Central memory CD4-positive, alpha-beta T cell (primary cell): Measurements from ENCODE around the gene PTGES3L.
A peak's percentile ranks its signal among the peaks of the same experiment; 100 is the strongest.
"Not testable (repeated sequence)": the region's sequence is repeated elsewhere in the genome, so short reads cannot be mapped to it uniquely, and the experiment has no call there.

Source experiments
- DNase-seq: peaks from one replicate; pipeline ENCODE4 v3.0.0; 2022

PTGES3L gene

DNA sequence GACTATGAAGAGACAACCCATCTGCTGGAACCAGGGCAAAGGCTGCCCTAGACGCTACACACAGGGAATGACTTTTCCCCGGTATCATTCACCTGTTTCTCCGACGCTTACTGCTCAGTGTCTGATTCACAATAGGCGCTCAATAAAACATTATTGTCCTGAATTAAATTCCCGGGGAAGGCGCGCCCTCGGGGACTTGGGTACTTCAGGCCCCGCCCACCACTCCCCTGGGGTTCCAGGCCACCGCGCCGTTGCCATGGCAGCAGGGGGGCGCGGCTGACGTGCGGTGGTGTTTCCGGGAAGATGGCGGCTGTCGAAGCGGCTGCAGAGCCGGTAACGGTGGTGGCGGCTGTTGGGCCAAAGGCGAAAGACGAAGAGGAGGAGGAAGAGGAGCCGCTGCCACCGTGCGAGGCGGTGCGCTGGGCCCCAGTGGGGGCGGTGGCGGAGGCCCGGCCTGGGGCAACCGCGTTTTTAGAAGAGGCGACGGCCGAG, 440 bp upstream of the PTGES3L start, which contains the start of gene RUNDC1:
TSS of gene RUNDC1 (plus strand) at position 292 of the 492 bp plus-strand sequence. CDS start at position 304, 12 bp downstream.
- peak; percentile 85 for DNase-seq

- DNase-seq: not testable (repeated sequence)
Measured at GRCh38 chr17:42975701-42976100, 4.2 kb downstream of the PTGES3L start.

DNA sequence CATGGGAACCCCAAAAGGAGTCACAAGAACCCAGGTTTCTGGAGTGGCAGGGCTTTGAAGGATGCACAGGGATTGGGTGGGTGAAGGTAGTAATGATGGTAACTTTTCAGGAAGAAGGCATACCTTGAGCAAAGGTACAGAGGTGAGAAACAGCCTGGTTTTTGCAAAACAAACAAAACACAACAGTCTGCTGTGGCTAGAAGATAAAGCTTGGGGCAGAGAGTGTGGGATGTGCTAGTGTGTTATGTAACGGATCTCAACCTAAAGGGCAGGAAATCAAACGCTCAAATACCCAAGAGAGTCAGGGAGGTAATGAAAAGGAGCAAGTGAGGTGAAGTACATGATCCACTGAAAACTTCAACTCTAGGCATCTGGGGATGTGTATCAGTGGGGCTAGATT, 4.6 kb downstream of the PTGES3L start:
- DNase-seq: no peak

DNA sequence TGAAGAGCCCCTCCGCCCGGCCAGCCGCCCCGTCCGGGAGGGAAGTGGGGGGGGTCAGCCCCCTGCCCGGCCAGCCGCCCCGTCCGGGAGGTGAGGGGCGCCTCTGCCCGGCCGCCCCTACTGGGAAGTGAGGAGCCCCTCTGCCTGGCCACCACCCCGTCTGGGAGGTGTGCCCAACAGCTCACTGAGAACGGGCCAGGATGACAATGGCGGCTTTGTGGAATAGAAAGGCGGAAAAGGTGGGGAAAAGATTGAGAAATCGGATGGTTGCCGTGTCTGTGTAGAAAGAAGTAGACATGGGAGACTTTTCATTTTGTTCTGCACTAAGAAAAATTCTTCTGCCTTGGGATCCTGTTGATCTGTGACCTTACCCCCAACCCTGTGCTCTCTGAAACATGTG, 6.6 kb downstream of the PTGES3L start:
- DNase-seq: not testable (repeated sequence)

GRCh38 chr17:42971589-42971988, 8.3 kb downstream of the PTGES3L start:
- DNase-seq: no peak

GRCh38 chr17:42969001-42969581, 10.8 kb downstream of the PTGES3L start:
- no peak for DNase-seq

GRCh38 chr17:42967925-42968324, 12.0 kb downstream of the PTGES3L start:
- no peak for DNase-seq

GRCh38 chr17:42964161-42964932, 15.5 kb downstream of the PTGES3L start, which contains the start of gene AARSD1:
Gene AARSD1 (minus strand): TSS chr17:42964454. CDS start chr17:42964440, 14 bp downstream.
- peak; percentile 90 for DNase-seq

DNA sequence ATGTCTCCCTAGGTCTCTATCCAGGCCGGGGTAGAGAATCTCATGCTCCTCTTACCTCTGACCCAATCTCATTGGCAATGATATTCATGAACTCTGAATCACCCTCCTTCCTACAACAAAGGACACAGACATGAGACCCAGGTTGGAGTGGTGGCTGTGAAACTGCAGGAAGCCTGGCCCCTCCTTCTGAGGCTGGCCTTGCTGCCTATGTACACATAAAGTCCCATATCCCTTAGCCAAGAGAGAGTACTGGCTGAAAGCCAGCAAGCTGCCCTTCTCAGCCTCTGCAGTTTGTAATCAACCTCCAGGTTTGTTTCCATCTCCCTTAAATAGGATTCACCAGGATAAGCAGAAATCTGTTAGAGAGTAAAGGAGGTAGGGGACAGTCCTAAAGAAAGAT, 26.2 kb downstream of the PTGES3L start:
- no peak for DNase-seq

- no peak for DNase-seq
Measured at GRCh38 chr17:42950044-42950783, 29.7 kb downstream of the PTGES3L start.

DNA sequence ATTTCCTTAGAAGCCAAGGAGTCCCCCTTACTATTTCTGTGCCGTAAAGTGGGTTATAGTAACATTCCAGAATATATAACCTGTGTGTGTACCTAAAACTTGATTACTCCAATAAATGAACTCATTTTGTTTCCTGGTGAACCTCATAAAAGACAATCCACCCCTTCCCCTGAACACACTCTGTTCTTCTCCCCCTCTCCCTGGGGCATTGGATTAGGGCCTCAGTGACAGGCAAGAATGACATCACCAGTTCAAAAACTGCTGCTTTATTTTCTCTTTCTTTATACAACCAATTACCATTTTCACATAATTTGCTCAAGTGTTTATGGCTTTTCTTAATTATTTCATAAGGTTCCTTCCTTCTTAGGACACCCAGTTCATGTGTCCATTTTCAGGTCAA, 33.1 kb downstream of the PTGES3L start:
- DNase-seq: no peak

GRCh38 chr17:42944211-42944610, 35.7 kb downstream of the PTGES3L start:
- DNase-seq: no peak

GRCh38 chr17:42937712-42938596, 41.9 kb downstream of the PTGES3L start:
- no peak for DNase-seq

GRCh38 chr17:42929497-42929844, 50.4 kb downstream of the PTGES3L start:
- DNase-seq: no peak

DNA sequence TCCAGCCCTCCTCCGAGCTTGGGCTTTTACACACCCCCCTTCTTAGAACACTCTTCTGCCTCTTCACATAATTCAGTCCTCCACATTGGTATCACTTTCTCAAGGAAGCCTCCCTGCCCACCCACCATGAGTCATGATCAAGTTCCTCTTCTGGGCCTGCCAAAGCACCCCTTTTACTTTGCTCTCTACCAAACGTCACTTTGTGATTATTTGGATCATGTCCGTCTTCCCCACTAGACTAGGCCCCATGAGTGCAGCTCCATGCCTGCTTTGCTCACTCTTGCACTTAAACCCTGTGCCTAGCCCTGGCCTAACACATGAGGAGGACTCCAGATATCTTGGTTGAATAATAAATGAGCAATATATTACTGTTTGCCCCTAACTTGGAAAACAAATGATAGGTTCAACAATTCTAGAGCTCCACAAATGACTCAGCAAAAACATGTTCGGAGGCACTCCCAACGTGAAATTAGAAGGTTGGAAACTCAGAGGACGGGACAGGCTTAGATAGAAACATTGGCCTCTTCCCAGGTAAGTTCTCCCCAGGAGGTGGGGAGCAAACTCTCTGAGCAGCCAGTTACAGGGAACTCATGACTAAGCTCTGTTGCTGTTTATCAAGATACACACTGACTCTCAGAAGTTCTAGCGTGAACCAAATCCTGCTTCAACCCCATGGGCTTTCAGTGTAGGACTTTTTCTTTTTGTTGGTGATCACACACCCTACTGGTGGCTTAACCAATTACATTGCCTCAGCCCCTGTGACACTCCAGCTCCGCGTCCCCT, 51.0 kb downstream of the PTGES3L start:
- no peak for DNase-seq

- no peak for DNase-seq
Measured at GRCh38 chr17:42924891-42925290, 55.0 kb downstream of the PTGES3L start.

- DNase-seq: not testable (repeated sequence)
Measured at GRCh38 chr17:42923472-42923871, 56.4 kb downstream of the PTGES3L start.

DNA sequence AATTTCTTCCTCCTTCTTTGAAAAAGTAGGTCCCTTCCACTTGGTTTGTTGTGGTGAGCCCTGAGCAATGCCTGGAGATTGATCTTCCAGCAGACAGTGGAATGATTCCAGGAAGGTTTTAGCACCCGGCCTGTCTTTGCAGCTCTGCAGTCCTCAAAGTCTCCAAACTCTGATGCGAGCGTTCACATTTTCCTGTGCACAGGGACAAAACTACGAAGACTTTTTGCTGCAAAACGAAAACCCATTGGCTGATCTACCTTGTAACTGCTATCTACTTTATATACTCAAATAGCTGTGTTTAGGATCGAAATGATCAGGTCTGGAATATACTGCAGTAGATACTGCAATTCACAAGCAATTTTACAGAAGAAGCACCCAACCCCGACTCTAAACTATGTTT, 57.6 kb downstream of the PTGES3L start:
- no peak for DNase-seq

- no peak for DNase-seq
Measured at GRCh38 chr17:42920922-42921321, 59.0 kb downstream of the PTGES3L start.

- DNase-seq: no peak
Measured at GRCh38 chr17:42920106-42920900, 59.6 kb downstream of the PTGES3L start.
